ENCODE data around the gene DNAJB13. TPM values are rescaled to one million over a fixed set of nuclear protein-coding genes. Genes with fewer than 3 reads are reported as not detected.

Gene DNAJB13
- total RNA-seq, 1 experiment from 2014 or later: 0.24 TPM

DNA sequence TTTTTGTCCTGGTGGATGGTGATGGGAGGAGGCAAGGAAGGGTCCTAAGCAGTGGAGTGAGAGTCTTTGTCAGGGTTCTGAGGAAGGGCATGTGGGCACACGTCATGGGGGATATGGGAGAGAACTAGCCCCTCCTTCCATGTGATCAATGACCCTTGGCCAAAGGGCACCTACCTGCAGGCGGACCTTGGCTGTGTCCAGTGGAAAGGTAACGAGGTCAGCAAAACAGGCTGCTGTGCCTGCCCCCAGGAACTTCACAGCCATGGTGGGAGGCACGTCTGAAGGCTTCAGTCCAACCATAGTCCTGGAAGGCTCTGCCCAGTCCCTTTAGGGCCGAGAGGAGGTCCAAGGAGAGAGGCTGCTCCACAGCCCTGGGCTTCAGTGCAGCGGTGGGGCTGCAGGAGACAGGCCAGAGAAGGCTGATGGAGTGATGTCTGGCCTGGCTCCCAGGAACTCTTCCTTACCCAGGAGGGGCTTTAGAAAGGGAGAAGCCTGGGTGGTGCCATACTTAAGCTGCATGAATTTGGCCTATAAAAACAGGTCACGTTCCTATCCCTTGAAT is 56.0 kb downstream of the DNAJB13 start:
- CTCF ChIA-PET: no interaction called here
- no peak overlapping the region for H3K27ac Mint-ChIP-seq

DNA sequence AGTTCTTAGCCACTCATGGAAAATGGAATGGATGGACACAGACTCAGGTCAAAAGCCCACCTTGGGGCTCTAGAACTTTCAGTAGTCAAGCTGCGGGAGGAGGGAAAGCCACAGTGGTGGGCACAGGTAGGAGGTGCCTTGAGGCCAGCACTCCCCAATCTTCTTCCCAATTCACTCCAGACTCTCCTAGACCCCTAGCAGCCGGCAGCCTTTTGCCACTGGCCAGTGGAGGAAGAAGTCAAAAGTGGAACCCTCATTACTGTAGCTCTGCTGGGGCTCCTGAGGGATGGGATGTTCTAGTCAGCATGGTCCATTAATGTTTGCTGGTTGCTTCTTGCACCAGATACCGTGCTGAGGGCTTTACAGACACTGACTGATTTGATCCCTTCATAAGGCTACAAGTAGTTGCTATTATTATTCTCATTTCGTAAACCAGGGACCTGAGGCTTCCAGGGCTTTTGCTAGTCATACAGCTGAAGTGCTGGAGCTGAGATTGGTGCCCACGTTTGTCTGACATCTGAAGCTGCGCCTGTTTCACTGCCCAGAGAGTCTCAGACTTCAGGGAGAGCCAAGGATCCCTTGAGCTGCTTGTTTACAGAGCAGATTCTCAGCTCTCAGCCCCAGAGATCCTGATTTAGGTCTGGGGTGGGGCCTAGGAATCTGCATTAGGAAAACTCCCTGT is 57.0 kb downstream of the DNAJB13 start:
- ATAC-seq (no peak), DNase-seq (ENCODE audit: low spot score) (no peak)
- H3K4me1 Mint-ChIP-seq: peaks cover 10% of the 10 kb centered on the region
- H3K27ac Mint-ChIP-seq: no peak overlapping the region
- H3K9me3 Mint-ChIP-seq: no peaks in the 10 kb centered on the region
- no peak overlapping the region for H3K4me3 Mint-ChIP-seq
- 0 out of 2 replicates have a peak, but pooled peaks cover 3% of the 10 kb centered on the region for H3K36me3 Mint-ChIP-seq
- H3K27me3 Mint-ChIP-seq (ENCODE audit: low read depth): no peaks in the 10 kb centered on the region
- POLR2A ChIA-PET: no interaction called here
- CTCF ChIA-PET: interaction anchor here (0.6 to 1.0 kb wide), 2 partner anchors 11 to 44 kb away, joined by 3 read pairs; no protein-coding TSS in a partner anchor
- TF ChIP-seq, protein P1, sequence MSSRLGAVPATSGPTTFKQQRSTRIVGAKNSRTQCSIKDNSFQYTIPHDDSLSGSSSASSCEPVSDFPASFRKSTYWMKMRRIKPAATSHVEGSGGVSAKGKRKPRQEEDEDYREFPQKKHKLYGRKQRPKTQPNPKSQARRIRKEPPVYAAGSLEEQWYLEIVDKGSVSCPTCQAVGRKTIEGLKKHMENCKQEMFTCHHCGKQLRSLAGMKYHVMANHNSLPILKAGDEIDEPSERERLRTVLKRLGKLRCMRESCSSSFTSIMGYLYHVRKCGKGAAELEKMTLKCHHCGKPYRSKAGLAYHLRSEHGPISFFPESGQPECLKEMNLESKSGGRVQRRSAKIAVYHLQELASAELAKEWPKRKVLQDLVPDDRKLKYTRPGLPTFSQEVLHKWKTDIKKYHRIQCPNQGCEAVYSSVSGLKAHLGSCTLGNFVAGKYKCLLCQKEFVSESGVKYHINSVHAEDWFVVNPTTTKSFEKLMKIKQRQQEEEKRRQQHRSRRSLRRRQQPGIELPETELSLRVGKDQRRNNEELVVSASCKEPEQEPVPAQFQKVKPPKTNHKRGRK (CRISPR knock-in tag; IDR thresholded peaks at IDR 0.05; ENCODE audit: borderline replicate concordance): no peak
- TF ChIP-seq ZNF416 (CRISPR knock-in tag; IDR thresholded peaks at IDR 0.05) (no peak), GTF2I (CRISPR knock-in tag; conservative IDR thresholded peaks at IDR 0.05) (no peak)
- TF ChIP-seq, protein P2, sequence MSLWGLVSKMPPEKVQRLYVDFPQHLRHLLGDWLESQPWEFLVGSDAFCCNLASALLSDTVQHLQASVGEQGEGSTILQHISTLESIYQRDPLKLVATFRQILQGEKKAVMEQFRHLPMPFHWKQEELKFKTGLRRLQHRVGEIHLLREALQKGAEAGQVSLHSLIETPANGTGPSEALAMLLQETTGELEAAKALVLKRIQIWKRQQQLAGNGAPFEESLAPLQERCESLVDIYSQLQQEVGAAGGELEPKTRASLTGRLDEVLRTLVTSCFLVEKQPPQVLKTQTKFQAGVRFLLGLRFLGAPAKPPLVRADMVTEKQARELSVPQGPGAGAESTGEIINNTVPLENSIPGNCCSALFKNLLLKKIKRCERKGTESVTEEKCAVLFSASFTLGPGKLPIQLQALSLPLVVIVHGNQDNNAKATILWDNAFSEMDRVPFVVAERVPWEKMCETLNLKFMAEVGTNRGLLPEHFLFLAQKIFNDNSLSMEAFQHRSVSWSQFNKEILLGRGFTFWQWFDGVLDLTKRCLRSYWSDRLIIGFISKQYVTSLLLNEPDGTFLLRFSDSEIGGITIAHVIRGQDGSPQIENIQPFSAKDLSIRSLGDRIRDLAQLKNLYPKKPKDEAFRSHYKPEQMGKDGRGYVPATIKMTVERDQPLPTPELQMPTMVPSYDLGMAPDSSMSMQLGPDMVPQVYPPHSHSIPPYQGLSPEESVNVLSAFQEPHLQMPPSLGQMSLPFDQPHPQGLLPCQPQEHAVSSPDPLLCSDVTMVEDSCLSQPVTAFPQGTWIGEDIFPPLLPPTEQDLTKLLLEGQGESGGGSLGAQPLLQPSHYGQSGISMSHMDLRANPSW (CRISPR knock-in tag; conservative IDR thresholded peaks at IDR 0.05; ENCODE audit: low read depth): no peak
- TF ChIP-seq, protein P3, sequence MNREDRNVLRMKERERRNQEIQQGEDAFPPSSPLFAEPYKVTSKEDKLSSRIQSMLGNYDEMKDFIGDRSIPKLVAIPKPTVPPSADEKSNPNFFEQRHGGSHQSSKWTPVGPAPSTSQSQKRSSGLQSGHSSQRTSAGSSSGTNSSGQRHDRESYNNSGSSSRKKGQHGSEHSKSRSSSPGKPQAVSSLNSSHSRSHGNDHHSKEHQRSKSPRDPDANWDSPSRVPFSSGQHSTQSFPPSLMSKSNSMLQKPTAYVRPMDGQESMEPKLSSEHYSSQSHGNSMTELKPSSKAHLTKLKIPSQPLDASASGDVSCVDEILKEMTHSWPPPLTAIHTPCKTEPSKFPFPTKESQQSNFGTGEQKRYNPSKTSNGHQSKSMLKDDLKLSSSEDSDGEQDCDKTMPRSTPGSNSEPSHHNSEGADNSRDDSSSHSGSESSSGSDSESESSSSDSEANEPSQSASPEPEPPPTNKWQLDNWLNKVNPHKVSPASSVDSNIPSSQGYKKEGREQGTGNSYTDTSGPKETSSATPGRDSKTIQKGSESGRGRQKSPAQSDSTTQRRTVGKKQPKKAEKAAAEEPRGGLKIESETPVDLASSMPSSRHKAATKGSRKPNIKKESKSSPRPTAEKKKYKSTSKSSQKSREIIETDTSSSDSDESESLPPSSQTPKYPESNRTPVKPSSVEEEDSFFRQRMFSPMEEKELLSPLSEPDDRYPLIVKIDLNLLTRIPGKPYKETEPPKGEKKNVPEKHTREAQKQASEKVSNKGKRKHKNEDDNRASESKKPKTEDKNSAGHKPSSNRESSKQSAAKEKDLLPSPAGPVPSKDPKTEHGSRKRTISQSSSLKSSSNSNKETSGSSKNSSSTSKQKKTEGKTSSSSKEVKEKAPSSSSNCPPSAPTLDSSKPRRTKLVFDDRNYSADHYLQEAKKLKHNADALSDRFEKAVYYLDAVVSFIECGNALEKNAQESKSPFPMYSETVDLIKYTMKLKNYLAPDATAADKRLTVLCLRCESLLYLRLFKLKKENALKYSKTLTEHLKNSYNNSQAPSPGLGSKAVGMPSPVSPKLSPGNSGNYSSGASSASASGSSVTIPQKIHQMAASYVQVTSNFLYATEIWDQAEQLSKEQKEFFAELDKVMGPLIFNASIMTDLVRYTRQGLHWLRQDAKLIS (CRISPR knock-in tag; IDR thresholded peaks at IDR 0.05; ENCODE audit: borderline replicate concordance): no peak

More for the DNA sequence above, 56.0 kb downstream of the DNAJB13 start:
- Mint-ChIP-seq H3K9me3 (no peaks in the 10 kb centered on the region), H3K4me3 (no peak overlapping the region), H3K4me1 (peaks cover 10% of the 10 kb centered on the region), H3K27me3 (ENCODE audit: low read depth) (no peaks in the 10 kb centered on the region), H3K36me3 (no peaks in the 10 kb centered on the region)
- ATAC-seq: no peak
- no peak for DNase-seq (ENCODE audit: low spot score)
- TF ChIP-seq ZBTB21 (CRISPR knock-in tag; IDR thresholded peaks at IDR 0.05; ENCODE audit: borderline replicate concordance): no peak
- TF ChIP-seq NR1H2 (CRISPR knock-in tag; IDR thresholded peaks at IDR 0.05): no peak
- TF ChIP-seq ELF4 (CRISPR knock-in tag; IDR thresholded peaks at IDR 0.05; ENCODE audit: low read depth): no peak
- TF ChIP-seq, protein P4, sequence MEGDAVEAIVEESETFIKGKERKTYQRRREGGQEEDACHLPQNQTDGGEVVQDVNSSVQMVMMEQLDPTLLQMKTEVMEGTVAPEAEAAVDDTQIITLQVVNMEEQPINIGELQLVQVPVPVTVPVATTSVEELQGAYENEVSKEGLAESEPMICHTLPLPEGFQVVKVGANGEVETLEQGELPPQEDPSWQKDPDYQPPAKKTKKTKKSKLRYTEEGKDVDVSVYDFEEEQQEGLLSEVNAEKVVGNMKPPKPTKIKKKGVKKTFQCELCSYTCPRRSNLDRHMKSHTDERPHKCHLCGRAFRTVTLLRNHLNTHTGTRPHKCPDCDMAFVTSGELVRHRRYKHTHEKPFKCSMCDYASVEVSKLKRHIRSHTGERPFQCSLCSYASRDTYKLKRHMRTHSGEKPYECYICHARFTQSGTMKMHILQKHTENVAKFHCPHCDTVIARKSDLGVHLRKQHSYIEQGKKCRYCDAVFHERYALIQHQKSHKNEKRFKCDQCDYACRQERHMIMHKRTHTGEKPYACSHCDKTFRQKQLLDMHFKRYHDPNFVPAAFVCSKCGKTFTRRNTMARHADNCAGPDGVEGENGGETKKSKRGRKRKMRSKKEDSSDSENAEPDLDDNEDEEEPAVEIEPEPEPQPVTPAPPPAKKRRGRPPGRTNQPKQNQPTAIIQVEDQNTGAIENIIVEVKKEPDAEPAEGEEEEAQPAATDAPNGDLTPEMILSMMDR (IDR thresholded peaks at IDR 0.05): no peak
- TF ChIP-seq JAZF1 (CRISPR knock-in tag; IDR thresholded peaks at IDR 0.05): no peak
- no peak for TF ChIP-seq ZNF121 (CRISPR knock-in tag; IDR thresholded peaks at IDR 0.05)
- TF ChIP-seq, protein P5, sequence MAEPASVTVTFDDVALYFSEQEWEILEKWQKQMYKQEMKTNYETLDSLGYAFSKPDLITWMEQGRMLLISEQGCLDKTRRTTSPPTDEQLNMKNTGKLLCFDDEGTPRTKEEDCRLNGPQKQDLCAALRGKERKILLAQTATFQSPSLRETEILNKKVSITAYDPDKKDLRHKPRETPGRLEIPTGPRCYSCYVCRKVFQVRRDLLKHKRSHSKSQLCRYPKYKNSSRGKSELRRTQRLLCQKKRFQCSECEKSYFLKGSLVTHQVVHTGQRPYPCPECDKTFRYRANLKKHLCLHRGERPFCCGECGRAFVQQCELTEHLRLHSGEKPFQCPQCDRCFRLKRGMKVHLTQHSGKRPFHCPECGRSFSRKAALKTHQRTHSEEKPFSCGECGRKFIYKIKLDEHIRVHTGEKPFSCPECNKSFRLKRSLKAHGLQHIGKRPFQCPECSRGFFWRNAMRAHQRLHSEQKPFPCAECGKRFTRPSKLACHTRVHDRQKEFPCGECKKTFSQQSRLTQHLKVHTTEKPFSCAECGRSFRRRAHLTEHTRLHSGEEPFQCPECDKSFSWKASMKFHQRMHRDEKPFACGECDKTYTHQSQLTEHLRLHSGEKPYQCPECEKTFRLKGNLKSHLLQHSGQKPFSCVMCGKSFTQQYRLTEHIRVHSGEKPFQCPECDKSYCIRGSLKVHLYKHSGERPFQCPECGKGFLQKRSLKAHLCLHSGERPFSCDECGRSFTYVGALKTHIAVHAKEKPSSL (CRISPR knock-in tag; conservative IDR thresholded peaks at IDR 0.05): no peak
- TF ChIP-seq ZNF423 (CRISPR knock-in tag; IDR thresholded peaks at IDR 0.05): no peak
- no peak for TF ChIP-seq SP1 (CRISPR knock-in tag; conservative IDR thresholded peaks at IDR 0.05)
- TF ChIP-seq, protein P6, sequence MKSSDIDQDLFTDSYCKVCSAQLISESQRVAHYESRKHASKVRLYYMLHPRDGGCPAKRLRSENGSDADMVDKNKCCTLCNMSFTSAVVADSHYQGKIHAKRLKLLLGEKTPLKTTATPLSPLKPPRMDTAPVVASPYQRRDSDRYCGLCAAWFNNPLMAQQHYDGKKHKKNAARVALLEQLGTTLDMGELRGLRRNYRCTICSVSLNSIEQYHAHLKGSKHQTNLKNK (CRISPR knock-in tag; IDR thresholded peaks at IDR 0.05): no peak
- no peak for TF ChIP-seq ETV6 (CRISPR knock-in tag; IDR thresholded peaks at IDR 0.05)
- TF ChIP-seq, protein P7, sequence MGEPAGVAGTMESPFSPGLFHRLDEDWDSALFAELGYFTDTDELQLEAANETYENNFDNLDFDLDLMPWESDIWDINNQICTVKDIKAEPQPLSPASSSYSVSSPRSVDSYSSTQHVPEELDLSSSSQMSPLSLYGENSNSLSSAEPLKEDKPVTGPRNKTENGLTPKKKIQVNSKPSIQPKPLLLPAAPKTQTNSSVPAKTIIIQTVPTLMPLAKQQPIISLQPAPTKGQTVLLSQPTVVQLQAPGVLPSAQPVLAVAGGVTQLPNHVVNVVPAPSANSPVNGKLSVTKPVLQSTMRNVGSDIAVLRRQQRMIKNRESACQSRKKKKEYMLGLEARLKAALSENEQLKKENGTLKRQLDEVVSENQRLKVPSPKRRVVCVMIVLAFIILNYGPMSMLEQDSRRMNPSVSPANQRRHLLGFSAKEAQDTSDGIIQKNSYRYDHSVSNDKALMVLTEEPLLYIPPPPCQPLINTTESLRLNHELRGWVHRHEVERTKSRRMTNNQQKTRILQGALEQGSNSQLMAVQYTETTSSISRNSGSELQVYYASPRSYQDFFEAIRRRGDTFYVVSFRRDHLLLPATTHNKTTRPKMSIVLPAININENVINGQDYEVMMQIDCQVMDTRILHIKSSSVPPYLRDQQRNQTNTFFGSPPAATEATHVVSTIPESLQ (CRISPR knock-in tag; IDR thresholded peaks at IDR 0.05): no peak
- TF ChIP-seq CREM (CRISPR knock-in tag; IDR thresholded peaks at IDR 0.05): no peak
- TF ChIP-seq CREB1 (CRISPR knock-in tag; IDR thresholded peaks at IDR 0.05): no peak
- TF ChIP-seq, protein P8, sequence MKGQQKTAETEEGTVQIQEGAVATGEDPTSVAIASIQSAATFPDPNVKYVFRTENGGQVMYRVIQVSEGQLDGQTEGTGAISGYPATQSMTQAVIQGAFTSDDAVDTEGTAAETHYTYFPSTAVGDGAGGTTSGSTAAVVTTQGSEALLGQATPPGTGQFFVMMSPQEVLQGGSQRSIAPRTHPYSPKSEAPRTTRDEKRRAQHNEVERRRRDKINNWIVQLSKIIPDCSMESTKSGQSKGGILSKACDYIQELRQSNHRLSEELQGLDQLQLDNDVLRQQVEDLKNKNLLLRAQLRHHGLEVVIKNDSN (CRISPR knock-in tag; IDR thresholded peaks at IDR 0.05): no peak
- no peak for TF ChIP-seq TEAD1 (CRISPR knock-in tag; IDR thresholded peaks at IDR 0.05)
- TF ChIP-seq RORB (CRISPR knock-in tag; IDR thresholded peaks at IDR 0.05): no peak
- POLR2A ChIA-PET: no interaction called here

Measured in WTC11 (cell line).